ENCODE data around the gene VWA3B.
A peak's percentile ranks its signal among the peaks of the same experiment; 100 is the strongest.

VWA3B gene

GRCh38 chr2:98335271-98335670 lies 248.3 kb downstream of the VWA3B start:
- no peak for DNase-seq (ENCODE audit: low spot score)

- DNase-seq (ENCODE audit: low spot score) = no peak
Measured at GRCh38 chr2:98341241-98341640, 254.3 kb downstream of the VWA3B start.

GRCh38 chr2:98343285-98343684 lies 256.3 kb downstream of the VWA3B start:
- DNase-seq (ENCODE audit: low spot score) = no peak

GRCh38 chr2:98346311-98347236 lies 259.6 kb downstream of the VWA3B start, which contains the start of gene CNGA3:
CNGA3 (plus strand) TSS chr2:98346456; CDS start chr2:98369976, 23,520 bp downstream.
- peak; percentile 56 for DNase-seq (ENCODE audit: low spot score)

- DNase-seq (ENCODE audit: low spot score) = no peak
Measured at GRCh38 chr2:98347298-98348065, 260.5 kb downstream of the VWA3B start.

- no peak for DNase-seq (ENCODE audit: low spot score)
Measured at GRCh38 chr2:98348066-98348561, 261.1 kb downstream of the VWA3B start.

- DNase-seq (ENCODE audit: low spot score) = no peak
Measured at GRCh38 chr2:98350411-98350810, 263.4 kb downstream of the VWA3B start.

- DNase-seq (ENCODE audit: low spot score) = no peak
Measured at GRCh38 chr2:98355881-98356280, 268.9 kb downstream of the VWA3B start.

GRCh38 chr2:98356729-98357128 lies 269.8 kb downstream of the VWA3B start:
- no peak for DNase-seq (ENCODE audit: low spot score)

GRCh38 chr2:98357849-98358248 lies 270.9 kb downstream of the VWA3B start:
- DNase-seq (ENCODE audit: low spot score) = no peak

GRCh38 chr2:98359986-98360385 lies 273.0 kb downstream of the VWA3B start:
- no peak for DNase-seq (ENCODE audit: low spot score)

Data from AG08395 (cell line).